NCI-H2196 (cell line): ENCODE measurements around the gene MLN.
"Not testable (repeated sequence)": the region's sequence is repeated elsewhere in the genome, so short reads cannot be mapped to it uniquely, and the experiment has no call there.

Experiments used
- DNase-seq: peaks from one replicate; lab custom pipeline; 2025; ENCODE audit not compliant: unreplicated experiment; lab: John Stamatoyannopoulos, UW

MLN gene

GRCh38 chr6:33836806-33837469, 33.1 kb upstream of the MLN start:
- DNase-seq = no peak

DNA sequence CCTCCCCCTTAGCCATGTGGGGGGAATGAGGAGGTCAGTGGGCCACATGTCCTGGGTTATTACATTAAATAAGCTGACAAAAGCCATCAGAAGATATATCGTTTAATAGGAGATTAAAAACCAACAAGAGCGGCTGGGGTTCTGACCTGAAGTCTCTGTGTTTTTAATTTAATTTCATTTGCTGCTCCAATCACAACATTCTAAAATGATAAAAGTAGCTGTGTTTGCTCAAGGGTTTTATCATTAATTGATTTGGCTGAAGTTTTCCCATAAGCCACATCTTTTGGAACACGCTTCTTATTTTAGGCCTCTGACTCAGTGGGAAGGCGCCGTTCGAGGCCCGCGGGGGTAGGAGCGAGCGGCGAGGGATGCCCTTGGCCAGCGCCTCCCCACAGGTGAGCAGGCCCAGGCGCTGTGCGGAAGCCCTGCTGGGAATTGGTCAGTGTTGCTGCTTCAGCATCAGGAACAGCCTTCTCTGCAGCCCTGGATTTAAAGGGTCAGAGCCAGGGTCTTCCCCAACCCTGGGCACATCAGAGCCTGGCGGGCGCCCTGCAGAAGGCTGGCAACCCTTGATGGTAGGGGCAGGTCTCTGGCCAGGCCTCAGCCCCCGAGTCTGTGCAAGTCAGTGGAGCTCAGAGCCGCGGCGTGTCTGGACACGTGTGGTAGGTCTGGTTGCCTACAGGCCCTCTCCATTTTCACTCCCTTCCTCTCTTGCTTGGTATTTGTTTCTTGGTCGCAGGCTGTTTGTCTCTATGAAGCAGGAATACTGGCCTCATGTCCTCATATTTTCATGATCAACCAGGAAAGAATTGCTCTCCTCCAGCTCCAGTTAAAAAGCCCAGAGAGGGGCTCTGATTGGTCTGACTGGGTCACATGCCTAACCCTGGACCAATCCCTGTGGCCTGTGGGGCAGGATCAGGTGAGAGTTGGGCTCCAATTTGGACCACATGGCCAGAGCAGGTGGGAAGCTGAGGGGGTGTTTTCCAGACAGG, 30.9 kb upstream of the MLN start:
- DNase-seq = no peak

- DNase-seq = no peak
Measured at GRCh38 chr6:33833599-33833998, 29.8 kb upstream of the MLN start.

- not testable (repeated sequence) for DNase-seq
Measured at GRCh38 chr6:33832831-33833230, 29.0 kb upstream of the MLN start.

GRCh38 chr6:33831725-33832124, 27.9 kb upstream of the MLN start:
- DNase-seq = not testable (repeated sequence)

GRCh38 chr6:33830635-33831240, 26.9 kb upstream of the MLN start:
- DNase-seq = no peak

DNA sequence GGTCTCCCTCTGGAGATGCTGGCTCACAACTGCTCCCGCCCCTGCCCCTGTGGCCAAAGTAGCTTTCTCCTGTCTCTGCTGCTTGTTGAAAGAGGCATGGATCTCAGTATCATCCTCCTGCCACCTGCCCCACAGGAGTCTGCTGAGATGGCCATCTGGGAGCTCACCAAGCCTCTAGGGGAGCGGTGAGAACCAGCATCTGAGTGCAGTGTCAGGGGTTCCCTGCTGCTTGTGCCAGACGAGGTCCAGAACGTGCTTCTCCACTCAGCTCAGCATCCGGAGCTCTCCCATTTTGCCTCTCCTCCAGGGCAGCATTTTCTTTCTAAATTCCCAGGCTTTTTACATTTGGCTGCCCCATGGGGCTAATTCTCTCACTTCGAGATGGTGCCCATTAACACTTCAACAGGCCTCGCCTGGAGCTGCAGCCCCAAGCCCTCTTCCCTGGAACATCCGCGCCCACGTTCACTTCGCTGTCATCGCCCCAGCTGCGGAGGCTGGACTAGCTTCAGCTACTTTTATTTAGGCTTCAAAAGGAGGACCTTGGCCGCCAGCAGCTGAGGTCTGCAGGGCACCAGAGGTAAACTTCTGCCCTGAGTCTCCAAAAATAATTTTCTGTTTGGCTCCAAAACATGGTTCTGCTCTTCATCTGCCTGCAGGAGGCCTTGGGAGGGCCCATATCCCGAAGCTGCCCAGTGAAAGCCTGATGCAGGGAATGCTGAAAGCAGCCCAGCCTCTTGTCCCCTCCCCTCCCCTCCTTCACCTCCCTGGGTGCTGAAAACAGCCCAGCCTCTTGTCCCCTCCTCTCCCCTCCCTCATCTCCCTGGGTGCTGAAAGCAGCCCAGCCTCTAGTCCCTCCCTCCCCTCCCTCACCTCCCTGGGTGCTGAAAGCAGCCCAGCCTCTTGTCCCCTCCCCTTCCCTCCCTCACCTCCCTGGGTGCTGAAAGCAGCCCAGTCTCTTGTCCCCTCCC, 25.2 kb upstream of the MLN start:
- no peak for DNase-seq

DNA sequence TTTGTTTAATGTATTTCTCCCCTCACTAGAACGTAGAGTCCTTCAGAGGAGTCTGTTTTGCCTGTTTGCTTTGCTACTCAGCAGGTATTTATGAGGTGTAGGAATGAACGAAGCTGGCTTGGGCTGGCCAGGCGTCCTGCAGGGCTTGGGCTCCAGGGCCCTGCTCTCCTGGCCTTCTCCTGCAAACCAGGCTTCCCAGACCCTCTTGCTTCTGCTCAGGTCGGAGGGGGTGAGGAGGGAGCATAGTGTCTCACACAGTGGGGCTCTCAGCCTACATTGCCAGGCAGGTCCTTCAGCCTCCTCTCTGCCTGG, 24.6 kb upstream of the MLN start:
- DNase-seq = no peak

DNA sequence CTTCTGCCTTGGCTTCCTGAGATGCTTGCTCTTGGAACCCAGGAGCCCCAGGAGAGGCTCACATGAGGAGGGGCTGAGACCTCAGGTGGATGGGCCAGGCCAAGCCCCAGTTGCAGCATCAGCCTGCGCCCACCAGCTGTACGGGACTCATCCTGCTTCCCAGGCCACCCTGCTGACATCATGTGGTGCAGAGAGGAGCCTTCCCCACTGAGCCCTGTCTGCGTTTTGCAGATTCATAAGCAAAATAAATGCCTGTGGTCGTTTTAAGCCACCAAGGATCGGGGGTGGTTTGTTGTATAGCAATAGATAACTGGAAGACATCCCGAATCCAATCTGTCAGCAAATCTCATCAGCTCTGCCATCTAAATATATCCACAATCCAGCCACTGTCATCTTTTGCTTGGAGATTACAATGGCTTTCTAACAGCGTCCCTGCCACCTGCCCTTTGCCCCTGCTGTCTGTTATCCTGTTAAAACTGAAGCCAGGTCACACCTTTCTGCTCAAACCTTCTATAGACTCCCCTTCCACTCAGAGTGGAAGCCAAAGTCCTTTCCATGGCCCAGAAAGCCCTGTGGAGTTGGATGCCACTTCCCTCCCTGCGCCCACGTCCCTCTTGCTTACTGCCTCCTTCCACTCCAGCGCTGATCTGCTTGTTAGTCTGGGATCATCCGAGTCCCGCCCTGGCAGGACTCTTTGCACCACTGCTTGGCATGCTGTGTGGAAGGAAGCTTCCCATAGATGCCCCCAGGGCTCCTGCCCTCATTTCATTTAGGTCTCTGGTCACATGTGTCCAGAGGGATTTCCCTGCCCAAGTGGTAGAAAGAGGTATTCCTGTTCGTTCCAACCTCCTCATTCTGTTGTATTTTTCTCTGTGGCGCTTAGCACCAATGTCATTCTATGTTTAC, 24.0 kb upstream of the MLN start:
- DNase-seq = no peak

- no peak for DNase-seq
Measured at GRCh38 chr6:33826537-33826936, 22.7 kb upstream of the MLN start.

DNA sequence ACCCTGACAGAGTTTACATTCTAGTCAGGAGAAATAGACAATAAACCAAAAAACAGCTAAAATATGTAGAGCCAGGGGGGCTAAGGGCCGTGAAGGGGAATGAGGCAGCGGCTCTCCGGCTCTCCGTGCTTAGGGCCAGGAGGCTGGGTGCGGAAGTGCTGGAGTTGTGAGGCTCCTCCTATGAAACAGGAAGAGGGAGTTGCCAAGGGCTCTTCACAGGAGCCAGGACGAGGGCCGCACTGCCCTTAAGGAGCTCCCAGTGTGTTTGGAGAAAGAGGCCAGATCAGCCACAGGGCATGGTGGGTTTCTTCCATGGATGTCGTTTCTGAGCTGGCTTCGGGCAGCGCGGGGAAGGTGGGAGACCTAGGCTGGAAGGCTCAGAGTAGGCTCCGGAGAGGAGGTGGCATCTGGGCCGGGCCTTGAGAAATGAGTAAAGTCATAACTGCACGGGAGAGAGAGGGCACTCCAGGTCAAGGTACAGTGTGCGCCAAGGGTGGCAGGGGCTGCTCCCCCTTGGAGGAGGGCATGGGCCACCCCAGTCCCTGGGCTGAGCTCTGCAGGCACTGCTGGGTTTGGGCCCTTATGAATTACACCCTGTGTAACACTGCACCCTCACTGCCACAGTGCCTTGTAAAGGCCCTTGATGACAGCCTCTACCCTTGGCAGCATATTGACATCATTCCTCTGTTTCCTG, 20.8 kb upstream of the MLN start:
- no peak for DNase-seq

GRCh38 chr6:33823806-33824205, 20.0 kb upstream of the MLN start:
- no peak for DNase-seq

DNA sequence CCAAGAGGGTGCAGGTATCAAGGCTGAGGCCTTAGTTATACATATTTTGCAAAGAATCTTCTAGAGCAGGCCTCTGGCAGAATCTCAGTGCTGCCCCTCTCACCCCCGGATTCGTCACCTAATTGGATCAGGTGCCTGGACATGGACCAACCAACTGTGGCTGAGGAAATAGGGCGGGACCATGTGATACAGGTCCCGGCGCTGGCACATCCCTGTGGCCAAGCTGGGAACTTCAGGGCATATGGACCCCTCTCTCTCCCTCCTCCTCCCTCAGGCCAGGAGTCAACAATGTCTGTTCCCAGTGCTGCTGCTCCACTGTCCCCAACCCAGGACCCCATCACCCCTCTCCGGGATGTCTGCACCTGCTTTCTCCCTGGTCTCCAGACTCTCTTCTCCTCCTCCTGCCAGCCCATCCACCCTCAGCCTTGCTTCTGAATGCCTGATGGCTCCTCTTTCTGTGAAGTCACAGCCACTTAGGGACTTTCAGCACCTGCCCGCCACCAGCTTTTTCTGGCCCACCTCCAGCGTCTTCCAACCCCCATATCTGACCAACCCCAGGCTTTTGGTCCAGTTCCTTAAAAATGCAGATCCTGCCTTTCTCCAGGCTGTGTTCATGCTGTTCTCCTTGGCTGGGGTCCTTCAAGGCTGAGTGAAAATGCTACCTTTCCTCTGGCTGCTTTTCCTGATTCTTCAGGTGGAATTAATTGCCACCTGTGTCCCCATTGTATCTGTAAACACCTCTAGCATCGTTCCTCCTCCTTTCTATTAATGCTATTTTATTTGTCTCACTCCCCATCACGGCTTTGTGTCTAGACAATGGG, 19.0 kb upstream of the MLN start:
- DNase-seq = peak; percentile 36

- no peak for DNase-seq
Measured at GRCh38 chr6:33820784-33821520, 17.1 kb upstream of the MLN start.

DNA sequence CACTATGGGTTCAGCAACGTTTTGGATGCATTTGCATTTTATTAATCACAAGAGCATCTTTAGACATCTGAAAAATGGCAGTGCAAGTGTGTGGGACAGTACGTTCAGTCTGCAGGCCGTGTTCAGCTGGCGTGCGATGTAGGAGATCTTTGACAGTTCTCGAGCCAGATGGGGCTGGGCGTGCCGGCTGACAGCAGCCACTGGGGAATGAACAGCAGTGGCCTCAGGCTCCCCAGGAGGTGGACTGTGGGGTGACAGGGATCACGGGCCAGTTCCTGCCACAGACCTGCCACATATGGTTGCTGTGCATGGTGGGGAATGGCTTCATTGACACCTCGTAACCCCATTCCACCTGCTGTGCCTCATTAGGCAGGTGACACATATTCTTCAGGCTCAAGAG, 16.4 kb upstream of the MLN start:
- no peak for DNase-seq

DNA sequence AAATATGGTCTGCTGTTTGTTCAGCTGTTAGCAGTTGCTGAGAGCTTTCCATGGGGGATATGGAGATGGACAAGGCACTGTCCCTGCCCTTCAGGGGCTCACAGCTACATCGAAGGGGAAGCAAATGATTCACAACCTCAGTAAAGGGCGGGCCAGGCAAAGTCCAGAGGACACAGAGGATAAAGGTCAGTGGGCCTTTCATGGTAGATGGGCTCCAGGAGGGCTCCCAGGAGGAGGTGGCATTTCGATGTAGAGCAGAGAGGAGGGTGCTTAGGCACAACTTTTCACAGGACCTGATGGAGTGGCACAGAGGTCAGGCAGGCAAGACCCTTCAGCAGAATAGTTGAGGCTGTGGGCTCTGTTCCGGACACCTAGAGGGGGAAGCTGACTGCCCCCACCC, 15.2 kb upstream of the MLN start:
- DNase-seq = no peak

GRCh38 chr6:33818293-33818692, 14.5 kb upstream of the MLN start:
- DNase-seq = no peak

GRCh38 chr6:33817489-33817888, 13.7 kb upstream of the MLN start:
- peak; percentile 44 for DNase-seq
